Keratinocyte (primary cell): Measurements from ENCODE around the gene AHCYL2. TPM values are rescaled to one million over a fixed set of nuclear protein-coding genes. Genes with fewer than 3 reads are reported as not detected.

ENCODE experiments used
- DNase-seq: peaks from one replicate; pipeline ENCODE4 v3.0.0-alpha.2; 2011; ENCODE audit warnings: low read depth, missing footprints, low spot score
- FAIRE-seq: peaks from 2 replicates; lab custom pipeline; 2011; peaks lifted over from hg19 to GRCh38; lab: Jason Lieb, UNC
- H2AFZ ChIP-seq: 2 replicates; pipeline ENCODE4 v1.6.0; 2012; ENCODE audit warnings: low read length, control low read depth, inconsistent platforms; ENCODE audit not compliant: control insufficient read depth
- H3K27ac ChIP-seq: 2 replicates; pipeline ENCODE4 v1.5.1; 2011; ENCODE audit warnings: low read length; ENCODE audit not compliant: control insufficient read depth, insufficient read depth
- H3K27me3 ChIP-seq: 3 replicates; pipeline ENCODE4 v1.6.0; 2011; ENCODE audit warnings: low read length; ENCODE audit not compliant: control insufficient read depth, insufficient read depth; ENCODE audit errors: extremely low read depth
- H3K36me3 ChIP-seq, 2 experiments: 2 replicates in 1 of 2; 3 replicates in 1 of 2; pipeline ENCODE4 v1.5.1; 2011; ENCODE audit warnings: low read length in 2 of 2, mild to moderate bottlenecking in 1 of 2; ENCODE audit not compliant: control insufficient read depth in 2 of 2, insufficient read depth in 2 of 2; ENCODE audit errors: extremely low read depth in 1 of 2
- H3K4me1 ChIP-seq: 3 replicates; pipeline ENCODE4 v1.5.1; 2011; ENCODE audit warnings: low read length; ENCODE audit not compliant: control insufficient read depth, insufficient read depth; ENCODE audit errors: extremely low read depth
- H3K4me2 ChIP-seq: 3 replicates; pipeline ENCODE4 v1.6.0; 2011; ENCODE audit warnings: low read depth, low read length; ENCODE audit not compliant: control insufficient read depth, insufficient read depth; ENCODE audit errors: extremely low read depth
- H3K4me3 ChIP-seq, 3 experiments: fragments of 200-600 bp in 1 of 3; sonication (generic) in 1 of 3; 2 replicates in 2 of 3; 3 replicates in 1 of 3; pipeline ENCODE4 v1.5.1; 2011 to 2016; ENCODE audit warnings: low read length in 3 of 3, mild to moderate bottlenecking in 3 of 3, control low read depth in 2 of 3, inconsistent platforms in 1 of 3, low read depth in 1 of 3, mixed read lengths in 1 of 3, mixed run types in 1 of 3, moderate library complexity in 1 of 3; ENCODE audit not compliant: control insufficient read depth in 2 of 3, insufficient read depth in 2 of 3; ENCODE audit errors: extremely low read depth in 1 of 3
- H3K79me2 ChIP-seq: 2 replicates; pipeline ENCODE4 v1.6.0; 2012; ENCODE audit warnings: low read length; ENCODE audit not compliant: control insufficient read depth, insufficient read depth
- H3K9ac ChIP-seq: 3 replicates; pipeline ENCODE4 v1.6.0; 2011; ENCODE audit warnings: low read length; ENCODE audit not compliant: control insufficient read depth, insufficient read depth; ENCODE audit errors: extremely low read depth
- H3K9me1 ChIP-seq: 3 replicates; pipeline ENCODE4 v1.6.0; 2011; ENCODE audit warnings: low read length; ENCODE audit not compliant: control insufficient read depth, insufficient read depth; ENCODE audit errors: extremely low read depth
- H3K9me3 ChIP-seq: 2 replicates; pipeline ENCODE4 v1.5.1; 2012; ENCODE audit warnings: low read depth, low read length; ENCODE audit not compliant: control insufficient read depth
- H4K20me1 ChIP-seq: 3 replicates; pipeline ENCODE4 v1.6.0; 2011; ENCODE audit warnings: low read length; ENCODE audit not compliant: control insufficient read depth, insufficient read depth; ENCODE audit errors: extremely low read depth
- CTCF ChIP-seq, 3 experiments: IDR thresholded peaks in 1 of 3; conservative IDR thresholded peaks in 1 of 3; optimal IDR thresholded peaks in 1 of 3; 2 replicates in 2 of 3; 3 replicates in 1 of 3; pipeline versions ENCODE3 to v1.5.1; 2011; ENCODE audit warnings: low read length in 3 of 3, mild to moderate bottlenecking in 3 of 3, moderate library complexity in 2 of 3, control low read depth in 1 of 3, inconsistent platforms in 1 of 3; ENCODE audit not compliant: insufficient read depth in 2 of 3; ENCODE audit errors: extremely low read depth in 1 of 3
- EZH2 ChIP-seq: IDR thresholded peaks from one replicate; pipeline ENCODE4 v1.6.1; 2012; ENCODE audit warnings: inconsistent platforms, mild to moderate bottlenecking, low read length, moderate library complexity
- dilution Hi-C: fragments of 300-500 bp; cut with MboI; formaldehyde crosslinking; loops from one replicate; pipeline ENCODE4 v1.7.0; 2020; ENCODE audit warnings: low sequenced_read_pairs; ENCODE audit not compliant: extremely low pct_ligation_motif_present
- polyA plus RNA-seq, 5 experiments: library from polyadenylated mRNA; depleted of rRNA in 3 of 5; stranded (reverse) in 3 of 5; stranded (forward) in 1 of 5; unstranded in 1 of 5; fragments of >200 nt; gene quantifications; 1 replicate in 1 of 5; 2 replicates in 3 of 5; 3 replicates in 1 of 5; pipeline versions ENCODE4 v1.2.1 to v1.2.3, GENCODE V29; 2011 to 2012; ENCODE audit warnings: missing spikeins in 2 of 5, low read depth in 1 of 5, low replicate concordance in 1 of 5

The AHCYL2 gene
- polyA plus RNA-seq, 1 donor (not counting 4 experiments of a cell fraction or from before 2014, with no cell fraction given), result 32.8 TPM

GRCh38 chr7:129464194-129464593 lies 239.4 kb downstream of the AHCYL2 start:
- H3K4me2 ChIP-seq, result no peak overlapping the region
- TF ChIP-seq EZH2 (no peak), CTCF (optimal IDR thresholded peaks at IDR 0.05 in 1 of 3, IDR thresholded peaks at IDR 0.05 in 1 of 3, conservative IDR thresholded peaks at IDR 0.05 in 1 of 3; ENCODE audit: extremely low read depth in 1 of 3, insufficient read depth in 2 of 3, low read length in 3 of 3) (no peak)
- H3K27me3 ChIP-seq, result no peaks in the 10 kb centered on the region
- H3K4me3 ChIP-seq, result no peak overlapping the region
- H3K9me1 ChIP-seq, result no peaks in the 10 kb centered on the region
- H3K9me3 ChIP-seq, result no peaks in the 10 kb centered on the region
- DNase-seq (no peak), FAIRE-seq (no peak)
- peaks cover 10% of the 10 kb centered on the region for H3K4me1 ChIP-seq
- peaks cover 32 to 35% of the 10 kb centered on the region in 2 experiments for H3K36me3 ChIP-seq
- H3K9ac ChIP-seq, result no peak overlapping the region
- no peak overlapping the region for H3K27ac ChIP-seq
- no peaks in the 10 kb centered on the region for H4K20me1 ChIP-seq
- dilution Hi-C loops, result no loop called here
- no peak overlapping the region for H2AFZ ChIP-seq
- no peaks in the 10 kb centered on the region for H3K79me2 ChIP-seq

GRCh38 chr7:129465080-129465479 lies 240.2 kb downstream of the AHCYL2 start:
- FAIRE-seq (no peak), DNase-seq (no peak)
- Histone ChIP-seq H3K4me2 (no peak overlapping the region), H3K9me3 (no peaks in the 10 kb centered on the region), H3K27me3 (no peaks in the 10 kb centered on the region), H2AFZ (no peak overlapping the region), H3K9me1 (no peaks in the 10 kb centered on the region), H3K4me3 (no peak overlapping the region), H3K27ac (no peak overlapping the region), H3K79me2 (no peaks in the 10 kb centered on the region), H3K9ac (no peak overlapping the region), H4K20me1 (no peaks in the 10 kb centered on the region), H3K4me1 (peaks cover 10% of the 10 kb centered on the region), H3K36me3 (peaks cover 28 to 29% of the 10 kb centered on the region in 2 experiments)
- TF ChIP-seq CTCF (optimal IDR thresholded peaks at IDR 0.05 in 1 of 3, IDR thresholded peaks at IDR 0.05 in 1 of 3, conservative IDR thresholded peaks at IDR 0.05 in 1 of 3; ENCODE audit: extremely low read depth in 1 of 3, insufficient read depth in 2 of 3, low read length in 3 of 3), result no peak
- no peak for TF ChIP-seq EZH2
- dilution Hi-C loops, result no loop called here
